Measurements from ENCODE around the gene MT1A. TPM values are rescaled to one million over a fixed set of nuclear protein-coding genes. Genes with fewer than 3 reads are reported as not detected.

MT1A gene
- total RNA-seq, 1 experiment from 2014 or later, result not detected

GRCh38 chr16:56688762-56689161, 50.3 kb downstream of the MT1A start:
- DNase-seq (ENCODE audit: low spot score), result no peak
- in situ Hi-C loops (cut with HindIII; ENCODE audit: low sequenced_read_pairs), result no loop called here

- DNase-seq (ENCODE audit: low spot score), result no peak
- in situ Hi-C loops (cut with HindIII; ENCODE audit: low sequenced_read_pairs), result no loop called here
Observed at GRCh38 chr16:56689171-56689570, 50.7 kb downstream of the MT1A start.

Other genes starting within 250 kb of the MT1A start
- gene AMFR, start 213.1 kb upstream of the MT1A start, total RNA-seq (2014; rRNA removed; shearing (Covaris generic)), result 77.0 and 94.4 TPM in 2 replicates
- 106 and 165 TPM in 2 replicates for gene NUDT21, start 187.3 kb upstream of the MT1A start, total RNA-seq (2014; rRNA removed; shearing (Covaris generic))
- gene OGFOD1, start 187.1 kb upstream of the MT1A start, total RNA-seq (2014; rRNA removed; shearing (Covaris generic)), result 69.8 and 82.3 TPM in 2 replicates
- gene BBS2, start 118.6 kb upstream of the MT1A start, total RNA-seq (2014; rRNA removed; shearing (Covaris generic)), result 72.5 and 83.8 TPM in 2 replicates
- not detected in 2 replicates for gene MT4, start 73.6 kb upstream of the MT1A start, total RNA-seq (2014; rRNA removed; shearing (Covaris generic))
- gene MT3, start 49.1 kb upstream of the MT1A start, total RNA-seq (2014; rRNA removed; shearing (Covaris generic)), result not detected in 2 replicates
- gene MT2A, start 30.1 kb upstream of the MT1A start, total RNA-seq (2014; rRNA removed; shearing (Covaris generic)), result 0.43 TPM in 1 of 2 replicates, not detected in the other
- gene MT1E, start 12.9 kb upstream of the MT1A start, total RNA-seq (2014; rRNA removed; shearing (Covaris generic)), result not detected in 2 replicates
- not detected in 2 replicates for gene MT1M, start 6.0 kb upstream of the MT1A start, total RNA-seq (2014; rRNA removed; shearing (Covaris generic))
- gene MT1B, start 13.2 kb downstream of the MT1A start, total RNA-seq (2014; rRNA removed; shearing (Covaris generic)), result not detected in 2 replicates
- not detected in 2 replicates for gene MT1F, start 19.3 kb downstream of the MT1A start, total RNA-seq (2014; rRNA removed; shearing (Covaris generic))
- gene MT1G, start 29.4 kb downstream of the MT1A start, total RNA-seq (2014; rRNA removed; shearing (Covaris generic)), result not detected in 2 replicates
- gene MT1H, start 31.1 kb downstream of the MT1A start, total RNA-seq (2014; rRNA removed; shearing (Covaris generic)), result not detected in 2 replicates
- gene MT1X, start 43.8 kb downstream of the MT1A start, total RNA-seq (2014; rRNA removed; shearing (Covaris generic)), result 0.80 TPM in 1 of 2 replicates, not detected in the other
- 112 and 136 TPM in 2 replicates for gene NUP93, start 91.5 kb downstream of the MT1A start, total RNA-seq (2014; rRNA removed; shearing (Covaris generic))
- gene SLC12A3, start 226.5 kb downstream of the MT1A start, total RNA-seq (2014; rRNA removed; shearing (Covaris generic)), result 0.25 TPM in 1 of 2 replicates, not detected in the other